GM18526 (cell line): ENCODE data around the gene LYPLA2.

ENCODE experiments used
- POLR2A ChIP-seq: IDR thresholded peaks from 3 replicates; pipeline ENCODE4 v1.6.1; 2011; ENCODE audit not compliant: insufficient read length; ENCODE audit errors: extremely low read depth

Gene LYPLA2

DNA sequence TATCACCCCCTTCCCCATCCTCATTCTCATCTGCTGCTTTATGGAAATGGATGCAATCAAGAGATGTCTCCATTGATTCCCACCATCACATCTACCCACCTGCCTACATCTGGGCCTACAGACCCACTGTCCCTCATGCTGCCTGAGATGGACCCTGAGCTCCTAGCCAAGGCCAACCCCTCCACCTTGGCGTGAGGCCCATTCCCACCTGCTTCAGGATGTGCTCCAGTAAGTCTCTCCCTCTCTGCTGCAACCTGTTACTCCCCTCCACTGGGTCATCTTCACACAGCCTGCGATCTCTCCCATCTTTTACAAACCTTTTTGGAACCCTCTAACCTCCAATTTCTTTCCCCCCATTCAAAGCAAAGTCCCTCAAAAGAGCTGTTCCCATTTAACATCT is 14.1 kb downstream of the LYPLA2 start:
- TF ChIP-seq POLR2A = no peak

DNA sequence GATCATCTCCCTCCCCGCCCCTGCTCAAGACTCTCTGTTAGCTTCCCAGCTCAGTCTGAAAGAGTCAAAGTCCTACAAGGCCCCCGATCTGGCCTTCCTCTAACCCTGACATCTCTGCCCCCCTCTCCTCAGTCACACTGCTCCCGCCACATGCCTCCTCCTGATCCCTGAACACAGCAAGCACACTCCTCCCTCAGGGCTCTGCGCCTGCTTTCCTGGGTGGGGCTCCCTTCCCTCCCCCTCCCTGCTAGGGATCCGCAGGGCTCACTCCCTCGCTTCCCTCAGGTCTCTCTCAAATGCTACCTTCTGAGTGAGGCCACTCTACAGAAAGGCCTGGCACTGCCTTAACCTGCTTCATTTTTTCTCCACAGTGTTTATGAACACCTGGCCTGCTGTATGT is 15.3 kb downstream of the LYPLA2 start:
- TF ChIP-seq POLR2A = no peak

DNA sequence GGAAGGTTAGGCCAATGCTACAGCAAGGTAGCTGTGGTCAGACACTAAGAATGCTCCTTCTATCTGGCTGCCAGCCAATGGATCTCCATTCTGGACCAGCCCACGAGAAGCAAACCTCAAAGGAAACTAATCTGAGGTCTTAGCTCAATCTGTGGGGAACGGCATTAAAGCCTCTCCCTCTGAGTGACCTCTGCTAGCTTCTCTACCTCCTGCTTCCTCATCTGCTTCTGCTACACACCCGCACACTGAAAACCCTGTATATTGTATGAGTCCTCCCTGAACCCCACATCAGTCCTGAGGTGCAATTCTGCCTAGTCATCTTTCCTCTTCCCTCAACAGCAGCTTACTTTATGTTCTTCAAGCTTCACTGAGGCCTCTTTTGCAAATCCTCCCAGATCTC is 16.5 kb downstream of the LYPLA2 start:
- TF ChIP-seq POLR2A = no peak

DNA sequence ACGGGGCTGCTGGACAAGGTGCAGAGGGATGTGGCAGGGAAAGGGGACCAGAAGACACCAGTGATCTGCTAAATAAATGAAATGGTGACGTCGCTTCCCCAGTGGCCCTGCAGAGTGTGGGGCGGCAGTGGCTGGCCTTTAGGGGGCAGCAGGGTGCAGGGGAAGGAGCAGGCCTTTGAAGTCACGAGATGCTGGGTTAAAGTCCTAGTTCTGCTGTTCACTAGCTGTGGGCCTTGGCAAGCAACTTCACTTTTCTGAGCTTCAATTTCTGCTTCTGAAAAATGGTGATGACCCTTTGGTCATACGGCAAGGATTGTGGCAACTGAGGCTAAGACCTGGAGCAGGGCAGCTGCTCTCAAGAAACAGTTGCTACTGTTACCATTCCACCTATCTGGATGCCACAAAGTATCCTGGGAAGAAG is 18.8 kb downstream of the LYPLA2 start:
- no peak for TF ChIP-seq POLR2A

DNA sequence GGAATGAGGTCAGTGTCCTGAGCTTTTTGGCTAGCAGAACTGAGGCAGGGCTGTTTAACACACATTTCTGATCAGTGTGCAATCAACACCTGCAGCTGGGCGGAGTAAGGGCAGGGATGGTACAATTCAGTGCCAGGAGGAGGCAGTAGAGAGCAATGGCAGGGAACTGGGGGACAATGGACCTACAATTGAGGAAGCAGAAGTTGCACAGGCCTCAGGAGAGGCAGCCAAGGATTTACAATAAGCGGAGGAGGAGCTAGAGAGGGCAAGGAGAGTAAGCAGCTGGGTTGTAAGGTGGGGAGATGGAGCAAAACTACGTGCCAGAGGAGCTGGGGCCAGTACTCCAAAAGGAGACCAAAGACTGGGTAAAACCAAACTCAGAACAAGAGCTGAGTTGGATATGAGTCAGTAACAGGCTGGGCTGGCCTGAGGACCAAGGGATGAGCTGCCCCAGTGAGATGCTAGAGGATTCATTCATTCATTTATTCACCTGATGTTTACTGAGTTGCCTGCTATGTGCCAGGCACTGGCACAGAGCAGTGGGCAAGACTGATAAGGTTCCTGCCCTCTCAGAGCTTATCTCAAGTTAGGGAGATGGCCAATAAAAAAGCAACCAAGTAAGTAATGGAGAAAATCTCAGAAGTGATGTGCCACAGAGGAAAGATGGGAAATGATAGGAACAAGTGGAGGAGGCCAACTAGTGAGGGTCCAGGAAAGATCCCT is 20.0 kb downstream of the LYPLA2 start:
- TF ChIP-seq POLR2A = no peak

DNA sequence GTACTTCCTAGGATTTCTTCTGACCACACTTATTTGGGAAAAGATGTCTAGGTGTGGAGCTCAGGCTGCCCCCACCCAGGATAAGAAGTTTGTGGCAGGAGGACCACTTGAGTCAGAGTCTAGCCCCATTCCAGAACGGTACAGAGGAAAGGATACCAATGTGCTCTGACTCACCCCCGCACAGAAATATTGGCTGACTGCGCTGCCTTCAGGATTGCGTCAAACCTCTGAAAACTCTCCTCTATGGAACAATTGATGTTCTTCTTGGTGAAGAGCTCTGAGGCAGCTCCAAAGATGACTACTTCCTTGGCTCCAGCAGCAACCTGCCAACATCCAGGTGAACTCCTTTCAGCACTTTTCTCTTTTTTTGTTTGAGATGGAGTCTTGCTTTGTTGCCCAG is 23.1 kb downstream of the LYPLA2 start:
- TF ChIP-seq POLR2A = no peak

DNA sequence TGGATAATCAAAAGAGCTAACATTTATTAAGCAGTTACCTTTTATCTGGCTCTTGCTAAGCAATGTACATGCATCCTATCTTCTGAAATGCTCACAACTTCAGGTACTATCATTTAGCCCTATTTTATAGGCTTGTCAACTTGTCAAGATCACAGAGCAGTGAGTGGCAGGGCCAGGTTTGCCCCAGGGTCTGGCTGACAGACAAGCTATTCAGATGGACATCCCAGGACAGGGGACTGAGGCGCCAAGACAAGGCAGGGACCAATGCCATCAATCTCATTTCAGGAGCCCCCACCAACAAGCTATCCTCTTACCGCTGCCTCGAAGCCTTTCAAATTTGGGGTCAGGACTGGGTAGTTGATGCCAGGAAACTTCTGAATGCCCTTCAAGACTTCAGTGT is 25.4 kb downstream of the LYPLA2 start:
- no peak for TF ChIP-seq POLR2A

DNA sequence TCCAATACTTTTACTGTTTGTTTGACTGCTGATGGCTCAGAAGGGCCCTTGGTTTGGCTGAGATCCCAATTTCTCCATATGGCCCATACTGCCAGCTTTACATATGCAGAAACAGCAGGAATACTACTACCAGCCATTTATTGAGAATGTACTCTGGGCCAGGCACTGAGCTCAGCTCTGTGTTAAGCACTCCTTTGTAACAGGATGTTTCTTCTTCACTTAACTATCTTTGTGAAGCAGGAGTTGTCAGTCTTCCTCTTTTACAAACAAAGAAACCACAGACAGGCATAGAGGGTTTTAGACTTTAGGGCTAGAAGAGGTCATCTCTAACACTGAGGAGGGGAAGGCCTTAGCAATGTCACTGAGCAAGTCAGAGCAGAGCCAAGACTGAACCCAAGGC is 26.0 kb downstream of the LYPLA2 start:
- TF ChIP-seq POLR2A = no peak

DNA sequence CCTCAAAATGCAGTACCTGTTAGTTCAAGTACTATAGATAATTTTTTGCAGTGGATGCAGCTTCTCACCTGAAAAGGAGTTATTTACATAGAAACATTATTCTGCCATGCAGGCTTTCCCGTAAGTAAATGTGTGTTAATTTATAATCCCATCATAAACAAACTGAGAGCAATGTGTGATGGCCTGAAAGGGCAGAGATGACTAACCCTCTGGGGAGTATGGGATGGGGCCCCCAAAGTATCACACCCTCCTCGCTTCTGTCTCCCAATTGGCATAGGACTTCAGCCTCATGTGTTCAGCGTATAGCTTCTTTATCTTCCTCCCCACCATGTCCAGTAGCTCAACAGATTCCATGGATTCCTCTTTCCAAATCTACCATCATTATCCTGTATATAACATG is 26.7 kb downstream of the LYPLA2 start:
- no peak for TF ChIP-seq POLR2A

DNA sequence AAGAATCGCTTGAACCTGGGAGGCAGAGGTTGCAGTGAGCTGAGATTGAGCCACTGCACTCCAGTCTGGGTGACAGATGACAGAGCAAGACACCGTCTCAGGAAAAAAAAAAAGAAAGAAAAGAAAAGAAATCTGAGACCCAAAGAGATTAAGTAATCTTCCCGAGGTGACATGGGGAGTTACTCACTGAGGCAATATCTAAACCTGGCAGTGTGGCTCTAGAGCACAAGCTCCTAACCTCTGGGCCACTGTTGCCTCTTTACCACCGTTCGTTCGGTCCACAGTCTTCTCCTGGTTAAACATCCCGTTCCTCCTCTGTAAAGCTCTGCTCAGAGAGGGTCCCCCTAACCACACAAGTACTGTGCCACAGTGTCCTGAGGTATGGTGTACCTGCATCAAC is 32.8 kb downstream of the LYPLA2 start:
- TF ChIP-seq POLR2A = no peak

DNA sequence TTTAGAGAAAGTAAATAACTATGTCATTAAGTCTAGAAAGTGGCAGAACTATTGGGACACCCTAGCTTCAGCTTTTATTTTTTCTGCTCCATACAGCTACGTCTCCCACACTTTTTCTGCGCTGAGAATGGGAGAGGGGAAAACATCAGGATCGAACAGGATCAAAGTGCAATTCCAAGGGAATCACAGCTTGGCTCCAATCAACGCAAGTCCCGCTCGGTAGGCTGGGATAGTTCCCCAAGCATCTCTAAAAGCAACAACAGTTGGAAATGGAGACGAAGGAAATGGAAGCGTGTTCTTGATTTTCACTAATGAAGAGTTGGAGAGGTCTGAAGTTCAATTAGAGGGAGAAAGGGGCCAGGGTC is 33.7 kb downstream of the LYPLA2 start:
- no peak for TF ChIP-seq POLR2A

DNA sequence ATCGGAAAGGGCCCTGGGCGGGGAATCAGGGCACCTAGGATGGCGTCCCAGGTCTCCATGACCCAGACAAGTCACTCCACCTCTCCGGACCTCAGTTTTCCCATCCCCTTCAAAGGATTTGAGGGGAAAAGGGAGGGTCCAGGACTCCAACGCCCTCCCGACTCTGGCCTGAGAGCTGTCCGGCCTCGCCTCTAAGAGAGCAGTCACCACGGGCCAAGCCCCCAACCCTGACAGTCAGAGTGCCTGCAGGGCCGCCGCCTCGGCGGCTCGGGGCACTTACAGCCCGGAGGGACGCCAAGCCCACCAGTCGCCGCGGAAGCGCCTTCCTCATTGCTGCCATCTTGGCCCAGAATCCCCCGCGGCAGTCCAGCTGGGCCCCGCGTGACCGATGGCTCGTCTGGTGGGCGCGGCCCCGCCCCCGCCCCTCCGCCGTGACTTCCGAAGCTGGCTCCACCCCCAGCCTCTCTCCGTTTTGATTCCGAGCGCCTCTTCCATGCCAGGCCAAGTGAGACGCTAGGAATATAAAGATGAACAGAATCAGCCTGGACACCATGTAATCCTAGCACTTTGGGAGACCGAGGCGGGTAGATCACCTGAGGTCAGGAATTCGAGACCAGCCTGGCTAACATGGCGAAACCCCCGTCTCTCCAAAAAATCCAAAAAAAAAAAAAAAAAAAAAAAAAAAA is 34.3 kb downstream of the LYPLA2 start, which contains the start of gene HMGCL:
TSS of gene HMGCL (minus strand) at position 354 of the 686 bp plus-strand sequence. CDS start at position 340, 14 bp downstream.
- TF ChIP-seq POLR2A = peak; percentile 94

DNA sequence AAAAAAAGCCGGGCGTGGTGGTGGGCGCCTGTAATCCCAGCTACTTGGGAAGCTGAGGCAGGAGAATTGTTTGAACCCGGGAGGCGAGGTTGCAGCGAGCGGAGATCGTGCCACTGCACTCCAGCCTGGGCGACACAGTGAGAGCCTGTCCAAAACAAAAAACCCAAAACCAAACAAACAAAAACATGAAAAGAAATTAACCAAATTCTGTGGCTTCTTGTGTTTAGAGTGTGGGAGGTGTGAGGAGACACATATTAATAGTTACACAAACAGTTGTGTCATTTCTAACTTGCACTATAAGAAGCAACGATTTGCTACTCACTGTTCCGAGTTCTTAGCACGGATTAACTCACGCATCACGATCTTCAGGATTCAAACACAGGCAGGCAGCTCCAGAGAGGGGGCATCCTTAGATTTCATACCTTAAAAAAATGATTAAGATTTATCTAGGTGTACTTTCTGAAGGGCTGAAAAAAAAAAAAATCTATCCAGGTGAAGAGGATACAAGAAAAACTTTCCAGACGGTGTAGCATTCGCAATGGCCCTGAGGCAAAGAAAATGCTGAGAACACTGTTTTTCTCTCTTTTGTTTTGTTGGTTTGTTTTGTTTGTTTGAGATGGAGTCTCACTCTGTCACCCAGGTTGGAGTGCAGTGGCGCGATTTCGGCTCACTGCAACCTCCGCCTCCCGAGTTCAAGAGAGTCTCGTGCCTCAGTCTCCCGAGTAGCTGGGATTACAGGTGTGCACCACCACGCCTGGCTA is 35.0 kb downstream of the LYPLA2 start:
- no peak for TF ChIP-seq POLR2A

DNA sequence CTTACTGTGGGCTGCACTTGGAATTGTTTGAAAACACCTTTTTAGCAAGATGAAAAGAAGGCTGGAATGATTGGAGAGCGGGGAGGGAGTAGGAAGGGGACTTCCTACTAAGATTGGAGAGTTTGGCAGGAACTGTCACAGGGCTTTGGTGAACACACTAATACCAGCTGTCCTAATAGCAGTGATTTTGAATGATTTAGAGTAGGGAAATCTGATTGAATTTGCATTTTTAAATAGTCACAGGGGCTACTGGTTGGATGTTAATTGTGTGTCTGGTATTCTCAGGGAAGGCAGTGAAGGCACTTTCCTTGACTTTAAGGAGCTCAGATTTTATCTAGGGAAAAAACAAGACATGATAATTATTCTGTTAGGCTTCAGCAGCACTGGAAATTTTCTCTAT is 36.8 kb downstream of the LYPLA2 start:
- TF ChIP-seq POLR2A = no peak

DNA sequence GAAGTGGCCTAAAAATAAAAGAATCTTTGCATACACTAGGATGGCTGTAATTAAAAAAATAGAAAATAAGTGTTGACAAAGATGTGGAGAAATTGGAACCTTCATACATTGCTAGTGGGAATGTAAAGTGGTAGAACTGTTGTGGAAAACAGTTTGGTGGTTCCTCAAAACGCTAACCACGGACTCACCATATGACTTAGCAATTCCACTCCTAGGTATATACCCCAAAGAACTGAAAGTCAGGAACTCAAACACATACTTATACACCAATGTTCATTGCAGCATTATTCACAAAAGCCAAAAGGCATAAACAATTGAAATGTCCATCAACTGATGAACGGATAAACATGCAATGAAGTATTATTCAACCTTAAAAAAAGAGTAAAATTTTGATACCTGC is 45.1 kb downstream of the LYPLA2 start:
- TF ChIP-seq POLR2A = no peak

DNA sequence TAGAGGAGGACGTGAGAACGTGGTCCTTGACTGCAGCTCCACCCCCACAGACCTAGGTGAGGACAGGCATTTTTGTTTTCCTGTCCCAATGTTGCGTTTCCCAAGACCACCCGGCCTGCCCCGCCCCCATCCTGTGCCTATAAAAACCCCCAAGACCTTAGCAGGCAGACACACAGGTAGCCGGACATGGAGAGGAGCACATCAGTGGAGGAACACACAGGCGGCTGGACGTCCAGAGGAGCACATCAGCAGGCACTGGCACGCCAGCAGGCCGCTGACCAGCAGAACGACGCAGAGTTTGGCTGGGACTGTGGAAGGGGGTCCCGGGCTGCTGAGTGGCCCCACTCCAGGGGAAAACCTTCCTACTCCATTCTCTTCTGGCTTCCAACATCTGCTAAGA is 47.0 kb downstream of the LYPLA2 start:
- TF ChIP-seq POLR2A = no peak
